ENCODE results near the gene ARHGAP4. TPM values are rescaled to one million over a fixed set of nuclear protein-coding genes. Genes with fewer than 3 reads are reported as not detected.
A peak's percentile ranks its signal among the peaks of the same experiment; 100 is the strongest.

Gene ARHGAP4
- total and polyA plus RNA-seq, 10 of the 15 experiments (the other 5 are each of a cell fraction or from before 2014, with no cell fraction given), result 0.71 to 120 (median 44.3) TPM

- TF ChIP-seq MTA3 (IDR thresholded peaks at IDR 0.05; ENCODE audit: borderline replicate concordance, low read length) (no peak), PAX5 (IDR thresholded peaks at IDR 0.05; ENCODE audit: borderline replicate concordance, low read depth, low read length) (no peak), SMC3 (IDR thresholded peaks at IDR 0.05; ENCODE audit: borderline replicate concordance, low read length) (peak; percentile 23; the same call in 1 of the 2 replicates), CHD2 (IDR thresholded peaks at IDR 0.05; ENCODE audit: borderline replicate concordance, low read depth, low read length) (no peak), RFX5 (IDR thresholded peaks at IDR 0.05; ENCODE audit: low read depth, low read length) (no peak), SMAD1 (IDR thresholded peaks at IDR 0.05; ENCODE audit: low read depth, partially characterized antibody) (no peak), NRF1 (conservative IDR thresholded peaks at IDR 0.05; ENCODE audit: low read depth, low read length) (no peak)
These were observed 2.9 kb downstream of the ARHGAP4 start (continued) for GRCh38 chrX:153922932-153923857.

- Histone ChIP-seq H3K4me2 (ENCODE audit: control insufficient read depth, insufficient read depth) (peak overlapping the region; percentile 13; the same call in 1 of the 2 replicates), H3K9ac (ENCODE audit: control insufficient read depth, insufficient read depth, low read length) (no peak overlapping the region), H3K36me3 (ENCODE audit: control insufficient read depth in 2 of 2, insufficient read depth in 2 of 2, low read length in 1 of 2) (peaks cover 0 to 3% of the 10 kb centered on the region in 2 experiments; a peak in 1 of 4 replicates), H3K9me3 (replicated peaks; ENCODE audit: control insufficient read depth, insufficient read depth, low read length) (no peaks in the 10 kb centered on the region), H3K27ac (ENCODE audit: control insufficient read depth, insufficient read depth) (no peak overlapping the region), H3K4me1 (ENCODE audit: control insufficient read depth, insufficient read depth, low read length) (peaks cover 9% of the 10 kb centered on the region; the same call in 1 of the 2 replicates), H2AFZ (ENCODE audit: control insufficient read depth, low read depth, low read length) (no peak overlapping the region), H3K4me3 (no peak overlapping the region), H4K20me1 (ENCODE audit: control insufficient read depth, insufficient read depth) (no peaks in the 10 kb centered on the region), H3K27me3 (replicated peaks in 1 of 2; ENCODE audit: control insufficient read depth in 2 of 2, insufficient read depth in 2 of 2, low read length in 1 of 2) (0 out of 4 replicates have a peak, but pooled peaks cover 0 to 1% of the 10 kb centered on the region in 2 experiments), H3K79me2 (ENCODE audit: control insufficient read depth, insufficient read depth, low read length) (peaks cover 33% of the 10 kb centered on the region)
- no peak for DNase-seq (ENCODE audit: low read depth, low spot score)
- intact Hi-C loops (cut with micrococcal nuclease; ENCODE audit: unreplicated experiment) (no loop called here), in situ Hi-C loops (cut with MboI) (loop anchor here (10.0 kb wide), 1 partner anchor 63 kb away; no protein-coding TSS in a partner anchor)
- no peak for FAIRE-seq
- SMC1A ChIA-PET (ENCODE audit: uncharacterized antibody, unreplicated experiment), result no interaction called here
- CTCF ChIA-PET, result interaction anchor here (1.2 to 8.7 kb wide), 7 partner anchors 11 to 46 kb away, joined by 3 to 172 read pairs (median 6); partner anchors contain the start of gene RENBP
- BruUV-seq (replicated peaks), result no TSS peak
- POLR2A ChIA-PET, result no interaction called here
- whole genome bisulfite sequencing (ENCODE audit: insufficient coverage, insufficient replicate concordance, low lambda C conversion rate, missing lambda C conversion rate), result 73% methylated on average over 39 of the region's 40 CpGs
- no peak for ATAC-seq
- RAD21 ChIA-PET (ENCODE audit: unreplicated experiment), result interaction anchor here (1.3 to 1.6 kb wide), 2 partner anchors 43 to 46 kb away, joined by 3 to 5 read pairs; no protein-coding TSS in a partner anchor
- TF ChIP-seq MXI1 (IDR thresholded peaks at IDR 0.05; ENCODE audit: low read depth, low read length), result no peak
- TF ChIP-seq CHD2 (IDR thresholded peaks at IDR 0.05; ENCODE audit: borderline replicate concordance, low read depth, low read length), result no peak
- TF ChIP-seq NR2C2 (IDR thresholded peaks at IDR 0.05; ENCODE audit: borderline replicate concordance, control insufficient read depth, insufficient read length, low read depth), result no peak
- TF ChIP-seq HDAC2 (IDR thresholded peaks at IDR 0.05), result no peak
- TF ChIP-seq RELA (IDR thresholded peaks at IDR 0.05; ENCODE audit: borderline replicate concordance, partially characterized antibody), result no peak
- TF ChIP-seq IRF4 (IDR thresholded peaks at IDR 0.05; ENCODE audit: low read depth, low read length), result no peak
- TF ChIP-seq BCL11A (IDR thresholded peaks at IDR 0.05; ENCODE audit: low read depth, low read length), result no peak
- no peak for TF ChIP-seq IKZF2 (IDR thresholded peaks at IDR 0.05)
- TF ChIP-seq ZNF217 (IDR thresholded peaks at IDR 0.05), result no peak
- TF ChIP-seq HDAC6 (IDR thresholded peaks at IDR 0.05; ENCODE audit: unreplicated experiment), result no peak
- TF ChIP-seq PAX8 (IDR thresholded peaks at IDR 0.05), result no peak
- TF ChIP-seq ASH2L (IDR thresholded peaks at IDR 0.05; ENCODE audit: borderline replicate concordance, low read depth), result no peak
- TF ChIP-seq EED (IDR thresholded peaks at IDR 0.05; ENCODE audit: low read depth), result no peak
- TF ChIP-seq NRF1 (conservative IDR thresholded peaks at IDR 0.05; ENCODE audit: low read depth, low read length), result no peak
- no peak for TF ChIP-seq TCF3 (IDR thresholded peaks at IDR 0.05; ENCODE audit: borderline replicate concordance, insufficient read depth, low read depth, low read length)
- no peak for TF ChIP-seq HDGF (IDR thresholded peaks at IDR 0.05)
- no peak for TF ChIP-seq ZNF274 (IDR thresholded peaks at IDR 0.05; ENCODE audit: insufficient read depth, insufficient read length)
These were observed 4.3 kb downstream of the ARHGAP4 start for GRCh38 chrX:153921511-153922446.

All from GM12878 (cell line).